Testis (tissue), 2 donors: ENCODE results near the gene ISLR.

Experiments used
- CTCF ChIP-seq, 3 experiments: fragments of 450-650 bp in 2 of 3; fragments of 200-600 bp in 1 of 3; sonication (generic) in 1 of 3; IDR thresholded peaks; one replicate each; pipeline ENCODE4 v1.5.1; 2016 to 2019; ENCODE audit warnings: antibody characterized with exemption in 3 of 3, mild to moderate bottlenecking in 2 of 3, moderate library complexity in 1 of 3
- POLR2A ChIP-seq: fragments of 450-650 bp; IDR thresholded peaks from one replicate; pipeline ENCODE4 v1.6.1; 2017; ENCODE audit warnings: antibody characterized with exemption, mild to moderate bottlenecking, moderate library complexity

- no peak for TF ChIP-seq CTCF (IDR thresholded peaks at IDR 0.05)
- no peak for TF ChIP-seq POLR2A
Observed at GRCh38 chr15:74191798-74192197, 18.3 kb downstream of the ISLR start.
